Ovary (tissue), 3 donors: ENCODE data around the gene CLPSL2.

Experiments used
- EP300 ChIP-seq: sonication (generic); formaldehyde crosslinking; IDR thresholded peaks from one replicate; pipeline ENCODE4 v1.6.1; 2017; ENCODE audit warnings: antibody characterized with exemption
- POLR2A ChIP-seq: fragments of 450-650 bp; IDR thresholded peaks from one replicate; pipeline ENCODE4 v1.6.1; 2017; ENCODE audit warnings: antibody characterized with exemption, mild to moderate bottlenecking, moderate library complexity
- TF ChIP-seq, protein P1 (sequence below), 3 donors: fragments of 450-650 bp in 2 of 3; fragments of 200-600 bp in 1 of 3; IDR thresholded peaks; one replicate each; pipeline versions ENCODE4 v1.5.1 to v1.8.0; 2016 to 2022; ENCODE audit warnings: antibody characterized with exemption in 3 of 3, mild to moderate bottlenecking in 1 of 3
- donor health status: DM: no; HTN: no; CAD: no.

DNA sequence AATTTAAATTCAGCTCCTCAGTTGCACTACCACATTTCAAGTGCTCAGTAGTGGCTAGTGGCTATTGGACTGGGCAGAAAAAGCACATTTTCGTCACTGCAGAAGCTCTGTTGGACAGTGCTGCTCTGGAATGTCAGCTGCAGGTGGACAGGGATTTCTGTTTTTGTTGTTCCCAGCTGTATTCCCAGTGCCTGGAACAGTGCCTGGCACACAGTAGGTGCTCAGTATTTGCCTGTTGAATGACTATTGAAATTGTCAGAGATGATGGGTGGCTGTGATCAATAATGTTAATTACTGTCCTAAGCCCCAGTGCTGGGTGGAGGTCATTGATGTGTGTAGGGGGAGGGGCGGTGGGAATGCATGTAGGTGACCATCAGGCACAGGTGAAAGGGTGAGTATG lies 9.9 kb downstream of the CLPSL2 start:
- TF ChIP-seq, protein P1, sequence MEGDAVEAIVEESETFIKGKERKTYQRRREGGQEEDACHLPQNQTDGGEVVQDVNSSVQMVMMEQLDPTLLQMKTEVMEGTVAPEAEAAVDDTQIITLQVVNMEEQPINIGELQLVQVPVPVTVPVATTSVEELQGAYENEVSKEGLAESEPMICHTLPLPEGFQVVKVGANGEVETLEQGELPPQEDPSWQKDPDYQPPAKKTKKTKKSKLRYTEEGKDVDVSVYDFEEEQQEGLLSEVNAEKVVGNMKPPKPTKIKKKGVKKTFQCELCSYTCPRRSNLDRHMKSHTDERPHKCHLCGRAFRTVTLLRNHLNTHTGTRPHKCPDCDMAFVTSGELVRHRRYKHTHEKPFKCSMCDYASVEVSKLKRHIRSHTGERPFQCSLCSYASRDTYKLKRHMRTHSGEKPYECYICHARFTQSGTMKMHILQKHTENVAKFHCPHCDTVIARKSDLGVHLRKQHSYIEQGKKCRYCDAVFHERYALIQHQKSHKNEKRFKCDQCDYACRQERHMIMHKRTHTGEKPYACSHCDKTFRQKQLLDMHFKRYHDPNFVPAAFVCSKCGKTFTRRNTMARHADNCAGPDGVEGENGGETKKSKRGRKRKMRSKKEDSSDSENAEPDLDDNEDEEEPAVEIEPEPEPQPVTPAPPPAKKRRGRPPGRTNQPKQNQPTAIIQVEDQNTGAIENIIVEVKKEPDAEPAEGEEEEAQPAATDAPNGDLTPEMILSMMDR (IDR thresholded peaks at IDR 0.05), result no peak
- TF ChIP-seq POLR2A (no peak), EP300 (no peak)
